ENCODE data around the gene HCN3.

Gene HCN3

DNA sequence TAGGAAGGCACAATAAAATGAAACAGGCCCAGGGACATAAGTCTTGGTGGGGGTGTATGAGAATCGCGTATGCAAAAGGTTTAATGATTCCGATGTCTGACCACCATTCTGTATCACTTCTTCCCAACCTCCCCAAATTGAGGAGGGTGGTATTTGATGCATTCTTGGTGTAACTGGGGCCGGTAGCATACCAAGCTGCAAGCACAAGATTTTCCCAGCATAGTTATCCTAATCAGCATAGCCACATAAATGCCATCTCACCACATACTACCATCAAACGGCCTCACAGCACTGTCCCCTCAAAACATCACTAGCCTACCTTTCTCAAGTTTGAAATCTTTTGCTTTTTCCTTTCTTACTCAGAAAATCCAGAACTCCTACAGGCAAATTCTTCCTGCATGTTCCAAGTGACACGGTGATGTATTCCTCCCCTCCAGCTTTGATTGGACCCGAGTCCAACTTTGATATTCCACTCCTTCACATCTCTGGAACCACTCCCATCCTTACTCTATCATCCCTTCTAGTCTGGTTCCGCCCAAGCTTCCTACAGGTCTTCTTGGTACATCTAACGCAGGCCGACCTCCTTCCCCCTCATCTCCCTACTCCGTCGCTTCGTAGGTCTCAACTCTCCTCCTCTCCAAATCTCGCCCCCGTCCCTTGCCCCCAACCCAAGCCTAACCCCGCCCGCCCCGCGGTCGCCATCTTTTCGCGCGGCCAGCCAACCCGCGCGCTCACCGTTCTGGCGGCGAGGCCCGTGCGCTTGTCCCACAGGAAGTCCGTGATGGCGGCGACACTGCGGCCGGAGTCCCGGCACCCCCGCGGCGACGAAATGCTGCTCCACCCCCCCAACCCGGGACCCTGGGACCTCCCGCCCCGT is 4.6 kb upstream of the HCN3 start:
- no peak for TF ChIP-seq FOXP2 (optimal IDR thresholded peaks at IDR 0.05; ENCODE audit: borderline replicate concordance, extremely low read depth, extremely low read length, insufficient read depth)
- peak; percentile 13; the same call in 1 of the 2 replicates for TF ChIP-seq TAF1 (IDR thresholded peaks at IDR 0.05; ENCODE audit: borderline replicate concordance, insufficient read depth, low read length)

DNA sequence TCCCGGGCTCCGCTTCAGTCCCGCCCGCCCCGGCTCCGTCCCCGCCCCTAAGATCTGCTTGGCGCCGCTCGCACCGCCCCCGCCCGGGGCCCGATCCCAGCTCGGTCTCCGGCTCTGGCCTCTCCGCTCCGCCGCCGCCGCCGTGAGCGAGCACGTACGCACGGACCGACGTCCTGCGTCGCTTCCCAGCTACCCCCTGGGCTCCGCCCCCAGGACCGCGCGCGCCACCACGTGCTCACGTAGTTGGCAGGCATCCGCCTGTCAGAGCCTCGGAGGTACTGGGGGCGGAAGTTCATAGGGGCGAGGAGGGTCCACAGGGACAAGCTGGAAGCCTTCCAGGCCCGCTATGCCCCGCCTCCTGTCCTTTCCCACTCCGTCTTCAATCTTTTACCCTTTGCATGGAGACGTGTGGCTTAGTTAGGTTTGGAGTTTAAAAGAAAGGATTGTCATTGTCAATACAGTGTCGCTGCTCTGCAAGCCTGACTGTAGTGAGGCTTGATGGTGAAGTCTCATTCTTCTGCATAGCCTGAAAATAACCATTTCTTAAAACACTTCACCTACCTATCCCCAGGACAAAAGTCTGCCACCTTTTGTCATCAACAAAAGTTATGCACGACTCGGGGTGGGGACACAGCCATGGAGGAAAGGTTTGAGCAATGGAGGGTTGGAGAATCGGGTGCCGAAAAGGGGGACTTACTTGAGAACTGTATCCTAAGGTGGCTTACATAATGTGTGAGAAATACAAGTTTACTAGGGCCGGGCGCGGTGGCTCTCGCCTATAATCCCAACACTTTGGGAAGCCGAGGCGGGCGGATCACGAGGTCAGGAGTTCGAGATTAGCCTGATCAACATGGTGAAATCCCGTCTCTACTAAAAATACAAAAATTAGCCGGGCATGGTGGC is 3.7 kb upstream of the HCN3 start, which contains the start of gene CLK2:
Gene CLK2 (minus strand): TSS at position 162 of the 903 bp plus-strand sequence. CDS start 2,527 bp downstream, outside the sequence.
- TF ChIP-seq POLR2AphosphoS5 (IDR thresholded peaks at IDR 0.05; ENCODE audit: low read depth, low read length) (peak; percentile 84), TAF1 (IDR thresholded peaks at IDR 0.05; ENCODE audit: borderline replicate concordance, insufficient read depth, low read length) (peak; percentile 67), SIN3A (IDR thresholded peaks at IDR 0.05; ENCODE audit: borderline replicate concordance, insufficient read depth, low read length) (peak; percentile 84; the same call in 1 of the 2 replicates), FOXP2 (optimal IDR thresholded peaks at IDR 0.05; ENCODE audit: borderline replicate concordance, extremely low read depth, extremely low read length, insufficient read depth) (peak; percentile 96)
- TF ChIP-seq, protein P1, sequence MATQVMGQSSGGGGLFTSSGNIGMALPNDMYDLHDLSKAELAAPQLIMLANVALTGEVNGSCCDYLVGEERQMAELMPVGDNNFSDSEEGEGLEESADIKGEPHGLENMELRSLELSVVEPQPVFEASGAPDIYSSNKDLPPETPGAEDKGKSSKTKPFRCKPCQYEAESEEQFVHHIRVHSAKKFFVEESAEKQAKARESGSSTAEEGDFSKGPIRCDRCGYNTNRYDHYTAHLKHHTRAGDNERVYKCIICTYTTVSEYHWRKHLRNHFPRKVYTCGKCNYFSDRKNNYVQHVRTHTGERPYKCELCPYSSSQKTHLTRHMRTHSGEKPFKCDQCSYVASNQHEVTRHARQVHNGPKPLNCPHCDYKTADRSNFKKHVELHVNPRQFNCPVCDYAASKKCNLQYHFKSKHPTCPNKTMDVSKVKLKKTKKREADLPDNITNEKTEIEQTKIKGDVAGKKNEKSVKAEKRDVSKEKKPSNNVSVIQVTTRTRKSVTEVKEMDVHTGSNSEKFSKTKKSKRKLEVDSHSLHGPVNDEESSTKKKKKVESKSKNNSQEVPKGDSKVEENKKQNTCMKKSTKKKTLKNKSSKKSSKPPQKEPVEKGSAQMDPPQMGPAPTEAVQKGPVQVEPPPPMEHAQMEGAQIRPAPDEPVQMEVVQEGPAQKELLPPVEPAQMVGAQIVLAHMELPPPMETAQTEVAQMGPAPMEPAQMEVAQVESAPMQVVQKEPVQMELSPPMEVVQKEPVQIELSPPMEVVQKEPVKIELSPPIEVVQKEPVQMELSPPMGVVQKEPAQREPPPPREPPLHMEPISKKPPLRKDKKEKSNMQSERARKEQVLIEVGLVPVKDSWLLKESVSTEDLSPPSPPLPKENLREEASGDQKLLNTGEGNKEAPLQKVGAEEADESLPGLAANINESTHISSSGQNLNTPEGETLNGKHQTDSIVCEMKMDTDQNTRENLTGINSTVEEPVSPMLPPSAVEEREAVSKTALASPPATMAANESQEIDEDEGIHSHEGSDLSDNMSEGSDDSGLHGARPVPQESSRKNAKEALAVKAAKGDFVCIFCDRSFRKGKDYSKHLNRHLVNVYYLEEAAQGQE (IDR thresholded peaks at IDR 0.05; ENCODE audit: insufficient read depth in 1 of 2, low read depth in 2 of 2, low read length in 2 of 2), result peak in 1 of 2 experiments; percentile 11; a peak in 1 of 4 replicates

DNA sequence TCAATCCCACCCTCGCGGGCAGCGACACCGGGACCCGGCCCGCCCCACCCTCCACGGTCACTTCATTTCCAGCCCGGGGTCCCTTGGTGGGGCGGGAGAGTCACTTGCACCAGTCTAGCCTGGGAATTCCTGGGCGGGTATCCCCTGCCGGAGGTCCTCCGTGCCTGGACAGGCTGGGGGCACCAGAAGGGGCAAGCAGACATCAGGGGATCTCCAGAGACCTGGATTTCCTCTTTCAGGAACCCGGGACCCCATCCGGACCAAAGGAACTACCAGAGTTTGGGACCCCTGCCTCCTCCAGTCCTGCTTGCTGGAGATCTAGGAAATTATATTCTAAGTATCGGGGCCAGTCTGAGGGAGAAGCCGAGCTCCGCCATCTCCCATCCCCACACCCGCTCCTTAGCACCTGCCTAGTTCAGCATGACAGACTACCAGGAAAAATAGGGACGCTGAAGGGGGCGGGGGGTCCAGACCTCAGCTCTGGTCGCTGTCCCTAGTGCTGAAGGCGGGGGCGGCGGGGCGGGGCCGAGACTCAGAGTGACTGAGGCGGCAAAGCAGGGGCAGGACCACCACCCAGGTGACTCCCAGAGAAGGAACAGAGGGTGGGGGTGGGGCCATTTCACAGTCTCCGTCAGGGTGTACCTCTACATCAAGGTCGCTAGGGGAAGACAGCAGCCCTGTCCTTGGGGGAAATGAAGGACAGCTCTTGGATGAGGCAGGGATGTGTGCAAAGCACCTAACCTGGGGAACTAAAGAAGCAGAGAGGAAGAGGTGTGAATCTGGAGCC is 832 bp downstream of the HCN3 start:
- TF ChIP-seq TAF1 (IDR thresholded peaks at IDR 0.05; ENCODE audit: borderline replicate concordance, insufficient read depth, low read length) (no peak), POLR2AphosphoS5 (IDR thresholded peaks at IDR 0.05; ENCODE audit: low read depth, low read length) (no peak), SIN3A (IDR thresholded peaks at IDR 0.05; ENCODE audit: borderline replicate concordance, insufficient read depth, low read length) (peak; percentile 82; the same call in 1 of the 2 replicates)
- TF ChIP-seq, protein P1 (IDR thresholded peaks at IDR 0.05; ENCODE audit: insufficient read depth in 1 of 2, low read depth in 2 of 2, low read length in 2 of 2), result peak; percentile 91 to 96

DNA sequence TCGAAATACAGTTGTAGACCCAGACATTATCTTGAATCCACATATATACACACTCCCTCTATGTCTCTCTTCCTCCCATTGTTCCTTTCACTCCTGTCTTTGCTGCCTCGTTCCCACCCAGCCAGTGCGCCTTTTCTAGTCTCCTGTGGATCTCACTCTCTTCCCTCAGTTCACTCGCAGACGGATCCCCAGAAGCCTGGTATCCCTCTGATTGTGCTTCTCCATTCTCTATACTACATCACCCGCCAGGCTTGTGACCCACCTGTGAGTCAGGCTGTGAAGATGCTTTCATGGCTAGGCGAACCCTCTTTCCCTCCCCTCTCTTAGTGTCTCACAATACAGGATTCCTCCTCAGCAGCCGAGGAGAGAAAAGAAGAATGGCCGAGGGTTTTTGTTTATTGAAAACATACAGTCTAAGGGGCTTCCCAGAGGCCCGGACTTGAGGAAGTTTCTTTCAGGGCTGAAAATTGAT is 1.5 kb downstream of the HCN3 start:
- TF ChIP-seq TAF1 (IDR thresholded peaks at IDR 0.05; ENCODE audit: borderline replicate concordance, insufficient read depth, low read length), result no peak
- TF ChIP-seq, protein P1 (IDR thresholded peaks at IDR 0.05; ENCODE audit: insufficient read depth in 1 of 2, low read depth in 2 of 2, low read length in 2 of 2), result no peak
- TF ChIP-seq POLR2AphosphoS5 (IDR thresholded peaks at IDR 0.05; ENCODE audit: low read depth, low read length), result no peak
- TF ChIP-seq FOXP2 (optimal IDR thresholded peaks at IDR 0.05; ENCODE audit: borderline replicate concordance, extremely low read depth, extremely low read length, insufficient read depth), result no peak

DNA sequence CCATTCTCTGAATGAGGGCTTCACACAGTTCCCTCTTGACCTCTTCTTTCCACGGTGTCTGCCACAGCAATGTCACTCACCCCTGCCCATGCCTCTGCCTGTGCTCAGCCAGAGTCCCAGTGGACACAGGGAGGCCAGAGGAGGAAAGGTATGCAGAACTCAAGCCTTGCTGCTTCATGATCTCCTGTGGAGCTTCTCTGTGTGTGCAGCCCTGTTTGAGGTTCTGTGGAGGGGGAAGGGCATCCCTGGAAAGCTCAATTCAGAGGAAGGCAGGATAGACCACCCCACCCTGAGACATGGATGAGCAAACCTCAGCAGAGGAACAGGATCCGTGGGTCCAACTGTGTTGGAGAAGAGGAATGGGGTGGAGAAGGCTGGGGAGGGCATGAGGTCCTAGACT is 2.0 kb downstream of the HCN3 start:
- TF ChIP-seq TAF1 (IDR thresholded peaks at IDR 0.05; ENCODE audit: borderline replicate concordance, insufficient read depth, low read length) (no peak), SIN3A (IDR thresholded peaks at IDR 0.05; ENCODE audit: borderline replicate concordance, insufficient read depth, low read length) (no peak), POLR2AphosphoS5 (IDR thresholded peaks at IDR 0.05; ENCODE audit: low read depth, low read length) (no peak), FOXP2 (optimal IDR thresholded peaks at IDR 0.05; ENCODE audit: borderline replicate concordance, extremely low read depth, extremely low read length, insufficient read depth) (no peak)
- TF ChIP-seq, protein P1 (IDR thresholded peaks at IDR 0.05; ENCODE audit: insufficient read depth in 1 of 2, low read depth in 2 of 2, low read length in 2 of 2), result no peak
